IMR-90 (cell line): ENCODE results near the gene EIF1. TPM values are rescaled to one million over a fixed set of nuclear protein-coding genes. Genes with fewer than 3 reads are reported as not detected.

Experiments
- polyA plus RNA-seq, 3 experiments: library from polyadenylated mRNA; depleted of rRNA; stranded (reverse); fragments of >200 nt; gene quantifications; 2 replicates each; pipeline ENCODE4 v1.2.3, GENCODE V29; 2012; ENCODE audit warnings: low replicate concordance in 1 of 3
- total RNA-seq: library from RNA; depleted of rRNA; stranded (reverse); fragments of >200 nt; gene quantifications from 2 replicates; pipeline ENCODE4 v1.2.3, GENCODE V29; 2012
- TF ChIP-seq, protein P1 (sequence below): conservative IDR thresholded peaks from 2 replicates; pipeline ENCODE4 v1.5.1; 2012; ENCODE audit warnings: mild to moderate bottlenecking, low read depth, low read length, improper control_type of control experiment

Gene EIF1
- total and polyA plus RNA-seq, 2 of the 4 experiments (the other 2 are of a cell fraction) = 89.4 to 381 TPM

DNA sequence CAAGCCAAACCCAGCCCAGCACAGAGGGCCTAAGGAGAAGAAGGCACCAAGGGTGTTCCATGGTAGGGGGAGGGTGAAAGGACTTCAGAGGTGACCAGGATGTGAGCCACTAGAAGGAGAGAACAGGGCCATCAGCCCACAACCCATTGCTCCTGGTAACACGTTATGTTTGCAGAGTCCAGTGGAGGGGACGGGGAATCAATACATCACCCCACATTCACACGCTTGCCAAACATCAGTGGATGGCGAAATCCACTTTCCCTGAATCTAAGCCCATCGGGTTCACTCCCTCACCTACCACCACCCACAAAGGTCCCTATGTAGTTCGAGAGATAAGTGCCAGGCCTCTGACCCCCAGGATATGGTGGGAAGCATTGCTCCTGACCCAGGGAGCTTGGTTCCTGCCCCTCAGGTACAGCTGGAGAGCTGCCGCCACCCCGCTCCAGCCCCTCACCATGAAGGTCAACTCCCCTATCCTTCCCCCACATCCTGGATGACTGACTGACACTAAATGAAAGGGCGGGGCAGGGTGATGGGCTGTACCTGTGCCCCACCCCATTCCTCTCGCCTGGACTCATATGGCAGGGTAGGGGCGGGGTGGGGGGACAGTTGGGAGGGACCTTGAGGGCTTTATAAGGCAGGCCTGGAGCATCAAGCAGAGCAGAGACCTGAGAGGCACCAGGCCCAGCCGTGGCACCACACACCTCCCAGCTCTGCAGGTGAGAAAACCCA, 23.1 kb downstream of the EIF1 start, which contains the start of gene GAST (continued):
- TF ChIP-seq, protein P1, sequence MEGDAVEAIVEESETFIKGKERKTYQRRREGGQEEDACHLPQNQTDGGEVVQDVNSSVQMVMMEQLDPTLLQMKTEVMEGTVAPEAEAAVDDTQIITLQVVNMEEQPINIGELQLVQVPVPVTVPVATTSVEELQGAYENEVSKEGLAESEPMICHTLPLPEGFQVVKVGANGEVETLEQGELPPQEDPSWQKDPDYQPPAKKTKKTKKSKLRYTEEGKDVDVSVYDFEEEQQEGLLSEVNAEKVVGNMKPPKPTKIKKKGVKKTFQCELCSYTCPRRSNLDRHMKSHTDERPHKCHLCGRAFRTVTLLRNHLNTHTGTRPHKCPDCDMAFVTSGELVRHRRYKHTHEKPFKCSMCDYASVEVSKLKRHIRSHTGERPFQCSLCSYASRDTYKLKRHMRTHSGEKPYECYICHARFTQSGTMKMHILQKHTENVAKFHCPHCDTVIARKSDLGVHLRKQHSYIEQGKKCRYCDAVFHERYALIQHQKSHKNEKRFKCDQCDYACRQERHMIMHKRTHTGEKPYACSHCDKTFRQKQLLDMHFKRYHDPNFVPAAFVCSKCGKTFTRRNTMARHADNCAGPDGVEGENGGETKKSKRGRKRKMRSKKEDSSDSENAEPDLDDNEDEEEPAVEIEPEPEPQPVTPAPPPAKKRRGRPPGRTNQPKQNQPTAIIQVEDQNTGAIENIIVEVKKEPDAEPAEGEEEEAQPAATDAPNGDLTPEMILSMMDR = no peak
